Fibroblast of skin of back (primary cell): Measurements from ENCODE around the gene PIGU.
A peak's percentile ranks its signal among the peaks of the same experiment; 100 is the strongest.

ENCODE experiments used
- DNase-seq: peaks from one replicate; pipeline ENCODE4 v3.0.0-alpha.2; 2013

PIGU gene

DNA sequence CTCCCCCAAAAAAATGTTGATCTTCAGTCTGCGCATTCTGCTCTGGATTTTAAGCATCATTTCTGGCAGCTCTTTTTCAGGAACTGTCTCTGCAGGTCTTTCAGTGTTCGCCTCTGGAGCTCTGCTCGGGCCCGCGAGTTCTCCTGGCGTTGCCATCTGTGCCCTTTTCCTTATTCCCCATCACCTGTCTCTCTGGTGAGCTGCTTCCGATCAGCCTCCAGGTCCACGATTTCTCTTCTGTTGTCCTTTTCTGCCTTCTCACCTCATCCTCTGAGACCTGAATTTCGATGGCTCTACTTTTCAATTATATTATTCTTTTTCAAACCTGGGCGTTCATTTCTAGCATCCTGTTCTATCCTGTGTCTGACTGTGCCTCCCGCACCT is 119.0 kb downstream of the PIGU start:
- no peak for DNase-seq

DNA sequence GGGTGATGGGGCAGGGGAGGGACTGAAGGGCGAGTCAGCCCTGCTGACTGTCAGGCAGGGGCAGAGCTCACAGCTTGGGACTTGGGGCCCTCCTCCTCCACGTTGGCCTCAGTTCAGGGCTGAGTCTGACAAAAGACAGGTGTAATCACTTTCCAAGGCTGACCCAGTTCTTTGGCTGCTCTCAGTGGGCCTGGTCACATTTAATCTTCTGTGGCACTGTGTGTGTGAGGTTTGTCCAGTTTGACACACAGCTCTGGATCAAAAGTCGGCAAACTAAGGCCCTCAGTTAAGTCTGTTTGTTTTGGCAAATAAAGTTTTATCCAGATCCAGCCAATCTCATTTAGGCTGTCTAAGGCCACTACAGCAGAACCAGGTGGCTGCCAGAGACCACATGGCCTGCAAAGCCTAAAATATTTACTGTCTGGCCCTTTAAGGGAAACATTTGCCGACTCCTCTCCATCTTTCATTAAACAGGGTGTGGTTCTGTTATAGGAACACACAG is 123.5 kb downstream of the PIGU start:
- no peak for DNase-seq

DNA sequence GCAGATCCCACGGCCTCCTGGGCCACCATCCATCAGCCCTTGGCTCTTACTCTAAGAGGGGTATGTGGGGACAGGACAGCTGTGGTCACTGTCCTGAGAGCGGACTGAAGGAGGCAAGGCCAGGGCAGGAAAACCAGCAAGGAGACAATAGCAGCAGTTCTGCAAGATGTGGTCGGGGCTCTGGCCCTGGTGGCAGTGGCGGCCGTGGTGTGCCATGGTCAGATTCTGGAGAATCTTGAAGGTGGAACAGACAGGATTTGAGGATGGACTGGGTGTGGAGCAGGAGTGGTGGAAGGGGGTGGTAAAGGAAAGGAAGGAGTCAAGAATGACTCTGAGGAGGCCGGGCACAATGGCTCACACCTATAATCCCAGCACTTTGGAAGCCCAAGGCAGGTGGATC is 124.3 kb downstream of the PIGU start:
- no peak for DNase-seq

DNA sequence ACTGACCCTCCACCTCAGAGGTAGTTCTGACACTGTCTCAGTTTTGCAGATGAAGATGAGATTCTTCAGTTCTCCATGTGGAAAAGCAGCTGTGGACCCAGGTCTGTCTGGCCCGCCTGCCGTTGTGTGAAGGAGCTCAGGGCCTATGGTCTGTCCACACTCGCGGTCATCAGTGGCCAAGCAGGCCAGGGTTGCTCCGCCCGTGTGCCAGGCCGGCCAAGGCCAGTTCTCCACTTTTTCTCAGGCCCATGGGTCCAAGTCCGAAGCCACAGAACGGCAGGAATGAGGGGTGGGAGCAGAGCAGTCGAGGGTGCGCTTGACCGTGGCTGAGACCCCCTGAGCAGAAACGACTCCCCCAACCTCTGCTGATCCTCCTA is 127.0 kb downstream of the PIGU start:
- no peak for DNase-seq

DNA sequence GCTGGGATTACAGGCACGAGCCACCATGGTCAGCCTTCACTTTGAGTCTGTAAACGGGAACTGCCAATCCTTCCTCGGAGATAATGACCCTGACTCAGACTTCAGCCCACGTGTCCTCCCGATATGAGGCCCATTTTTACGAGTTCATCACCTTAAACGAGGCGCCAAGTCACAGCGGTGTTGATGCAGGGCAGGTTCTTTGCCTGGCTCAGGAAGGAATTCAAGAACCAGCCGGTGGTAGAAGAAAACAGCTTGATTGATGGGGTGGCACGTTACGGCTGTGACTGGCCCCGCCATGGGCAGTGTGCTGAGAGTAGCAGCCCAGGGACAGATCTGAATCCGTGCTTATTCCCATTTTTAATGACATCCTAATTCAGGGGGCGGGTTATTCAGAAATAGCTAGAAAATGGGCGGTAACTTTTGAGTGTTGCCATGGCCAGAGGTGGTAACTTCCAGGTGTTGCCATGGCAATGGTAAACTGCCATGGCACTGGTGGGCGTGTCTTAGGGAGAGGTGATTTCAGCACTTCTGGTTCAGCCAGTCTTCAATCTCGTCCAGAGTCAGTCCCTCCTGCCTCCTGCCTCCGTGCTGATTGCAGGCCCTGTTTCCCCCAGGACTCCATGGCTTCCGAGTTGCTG is 127.5 kb downstream of the PIGU start:
- no peak for DNase-seq

DNA sequence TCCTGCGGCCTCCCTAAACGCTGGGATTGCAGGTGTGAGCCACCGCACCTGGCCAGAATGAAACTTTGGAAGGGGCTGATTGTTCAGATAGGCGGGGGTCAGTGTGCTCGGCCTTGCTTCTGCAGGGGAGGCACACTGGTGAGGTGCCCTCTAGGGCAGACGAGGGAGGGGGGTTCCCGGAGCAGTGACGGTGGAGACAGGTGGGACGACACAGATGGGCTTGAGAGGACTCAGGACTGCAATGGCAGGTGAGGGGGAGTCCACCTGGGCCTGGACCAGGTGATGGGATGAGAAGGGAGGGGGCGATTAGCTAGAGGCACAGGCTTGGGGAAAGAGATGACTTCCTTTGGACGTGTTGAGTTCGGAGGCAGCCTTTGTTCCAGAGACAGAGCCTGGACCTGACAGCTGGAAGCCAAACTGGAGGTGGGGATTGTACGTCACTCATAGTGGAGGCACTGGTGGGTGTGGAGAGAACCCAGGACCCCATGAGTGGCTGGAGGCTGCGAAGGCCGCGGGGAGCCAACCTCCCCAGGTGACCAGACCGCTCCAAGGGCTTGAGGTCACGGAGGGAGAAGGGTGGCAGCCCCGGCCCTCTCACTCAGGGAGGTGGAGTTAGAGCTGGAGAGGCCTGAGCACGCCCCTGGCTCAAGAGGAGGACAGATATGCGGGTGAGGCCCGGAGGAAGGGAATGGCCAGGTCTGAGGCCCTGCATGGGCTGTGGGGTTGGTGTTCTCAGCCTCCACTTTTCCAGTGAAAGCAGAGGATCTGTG is 128.9 kb downstream of the PIGU start:
- DNase-seq, result no peak

DNA sequence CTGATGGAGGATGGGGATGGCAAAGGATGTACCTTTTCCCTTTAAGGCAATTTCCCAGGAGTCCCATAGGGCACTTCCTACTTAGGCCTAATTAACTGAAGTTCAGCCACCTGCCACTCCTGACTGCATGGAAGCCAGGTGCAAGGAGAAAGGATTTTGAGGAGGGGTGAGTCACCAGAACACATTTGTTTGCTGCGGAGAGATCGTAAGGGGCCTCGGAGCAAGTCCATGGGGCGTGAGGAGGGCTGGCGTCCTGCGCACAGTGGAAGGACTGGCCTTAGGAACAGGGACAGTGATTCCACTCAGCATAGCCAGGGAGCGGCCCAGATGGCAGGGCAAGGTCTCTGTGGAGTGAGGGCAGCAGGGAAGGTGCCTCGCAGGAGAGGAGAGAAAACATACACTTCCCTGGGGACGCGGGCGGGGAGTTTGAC is 130.1 kb downstream of the PIGU start:
- DNase-seq, result no peak

DNA sequence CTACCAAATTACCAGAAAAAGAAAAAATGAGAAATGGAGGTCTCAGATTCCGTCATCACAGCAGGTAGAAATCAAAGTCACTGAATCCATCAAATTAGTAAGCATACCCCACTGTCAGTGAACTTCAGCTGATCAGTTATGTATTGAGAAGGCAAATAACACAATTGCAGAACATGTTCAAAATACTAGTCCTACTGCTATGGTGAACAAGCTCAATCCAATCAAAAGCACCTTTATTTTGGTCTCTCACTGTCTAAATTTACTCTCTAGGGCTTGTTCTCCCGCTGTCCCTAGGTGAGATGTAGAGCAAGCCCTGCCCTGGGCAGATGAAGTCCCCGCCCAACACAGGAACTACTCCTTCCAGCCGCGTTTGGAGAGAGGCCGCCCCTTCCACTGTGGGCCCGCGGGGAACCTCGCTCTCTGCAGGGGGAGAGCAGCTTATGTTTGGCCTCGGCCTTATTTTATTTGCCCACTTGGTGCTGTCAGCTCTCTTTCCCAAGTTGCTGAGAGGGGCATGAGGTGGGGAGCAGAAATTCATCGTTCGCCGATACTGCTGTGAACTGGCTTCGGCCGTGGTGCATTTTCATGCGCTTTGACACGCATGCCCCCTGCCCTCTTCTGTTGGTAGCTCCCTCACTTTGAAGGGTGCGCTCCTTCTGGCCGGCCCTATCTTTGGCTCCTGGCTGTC is 132.6 kb downstream of the PIGU start:
- DNase-seq, result no peak

DNA sequence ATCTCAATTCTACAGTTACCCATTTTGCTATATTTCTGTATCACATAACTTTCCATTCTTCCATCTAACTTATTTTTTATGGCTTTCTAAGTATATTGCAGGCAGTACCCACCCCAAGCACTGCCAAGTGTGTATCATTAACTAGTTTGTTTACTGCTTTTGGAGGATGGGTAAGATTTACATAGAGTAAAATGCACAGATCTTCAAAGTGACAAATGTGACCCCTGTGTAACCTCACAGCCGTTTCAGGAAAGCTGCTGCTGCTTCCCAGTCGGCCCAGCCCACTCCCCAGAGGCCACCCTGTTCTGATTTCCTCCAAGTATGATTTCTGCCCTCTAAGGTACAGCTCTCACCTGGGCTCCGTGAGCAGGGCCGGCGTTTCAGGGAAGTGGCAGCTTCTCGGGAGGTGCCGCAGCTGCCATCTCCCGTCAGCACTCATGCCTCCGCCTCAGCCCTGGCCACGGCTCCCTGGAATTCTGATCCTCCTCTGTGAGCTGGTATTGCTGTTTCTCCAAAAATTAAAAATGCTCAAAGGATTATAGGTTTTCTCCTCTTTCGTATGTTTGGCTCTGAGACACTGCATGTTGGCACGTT is 133.3 kb downstream of the PIGU start:
- DNase-seq, result no peak

DNA sequence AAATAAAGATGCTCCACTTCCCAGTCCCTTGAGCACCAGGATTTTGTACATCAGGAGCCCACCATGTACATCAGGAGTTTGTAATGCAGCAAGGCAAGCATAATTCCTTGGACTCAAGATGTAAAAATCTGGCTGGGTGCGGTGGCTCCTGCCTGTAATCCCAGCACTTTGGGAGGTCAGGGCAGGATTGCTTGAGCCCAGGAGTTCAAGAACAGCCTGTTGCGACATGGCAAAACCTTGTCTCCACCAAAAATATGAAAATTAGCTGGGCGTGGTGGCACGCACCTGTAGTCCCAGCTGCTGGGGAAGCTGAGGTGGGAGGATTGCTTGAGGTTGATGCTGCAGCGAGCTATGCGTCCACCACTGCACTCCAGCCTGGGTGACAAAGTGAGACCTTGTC is 134.5 kb downstream of the PIGU start:
- DNase-seq, result no peak

DNA sequence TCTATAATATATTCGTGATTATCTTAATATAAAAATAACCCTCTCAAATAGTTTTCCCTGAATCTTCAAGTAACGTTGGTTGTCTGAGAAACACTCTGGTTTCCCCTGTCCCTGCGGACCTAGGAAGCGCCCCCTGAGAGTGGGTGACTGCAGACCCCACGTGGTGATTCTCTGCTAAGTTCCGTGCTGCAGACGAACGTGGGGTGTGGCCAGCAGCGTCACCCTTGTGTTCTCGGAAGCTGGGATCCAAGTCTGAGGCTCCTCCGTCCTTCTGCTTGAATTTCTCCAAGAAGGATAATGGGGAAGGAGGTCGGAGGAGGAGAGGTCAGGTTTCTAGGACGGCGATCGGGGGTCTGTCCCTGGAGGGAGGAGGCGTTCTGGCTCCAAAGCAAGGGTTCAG is 135.0 kb downstream of the PIGU start:
- no peak for DNase-seq

DNA sequence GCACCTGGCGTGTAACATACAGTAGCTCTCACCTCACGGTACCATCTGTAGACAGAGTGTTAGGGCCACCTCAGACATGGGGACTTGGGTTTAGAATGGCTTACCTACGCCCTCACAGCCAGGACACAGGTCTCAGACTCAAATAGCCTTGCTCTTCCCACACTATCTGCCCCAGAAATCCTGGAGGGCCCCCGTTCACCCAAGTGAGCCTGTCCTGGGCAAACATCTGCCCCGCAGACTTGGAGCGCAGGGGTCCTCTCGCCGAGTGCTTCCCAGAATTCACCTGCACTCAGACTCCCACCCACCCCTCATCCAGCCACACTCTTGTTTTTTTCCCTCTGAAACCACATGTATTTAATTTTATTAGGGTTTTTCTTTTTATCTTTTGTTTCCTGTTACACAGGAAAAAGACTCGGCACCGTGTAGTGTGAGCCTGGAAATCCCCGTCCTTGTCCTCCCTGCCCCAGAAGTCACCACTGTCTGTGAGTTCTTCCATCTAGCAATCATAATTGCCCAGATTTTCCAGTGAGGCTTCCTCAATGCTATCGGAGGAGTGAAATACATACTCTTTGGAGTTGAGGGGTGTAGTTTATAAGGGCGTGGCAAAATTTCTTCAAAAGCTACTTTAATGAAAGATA is 135.5 kb downstream of the PIGU start:
- no peak for DNase-seq

DNA sequence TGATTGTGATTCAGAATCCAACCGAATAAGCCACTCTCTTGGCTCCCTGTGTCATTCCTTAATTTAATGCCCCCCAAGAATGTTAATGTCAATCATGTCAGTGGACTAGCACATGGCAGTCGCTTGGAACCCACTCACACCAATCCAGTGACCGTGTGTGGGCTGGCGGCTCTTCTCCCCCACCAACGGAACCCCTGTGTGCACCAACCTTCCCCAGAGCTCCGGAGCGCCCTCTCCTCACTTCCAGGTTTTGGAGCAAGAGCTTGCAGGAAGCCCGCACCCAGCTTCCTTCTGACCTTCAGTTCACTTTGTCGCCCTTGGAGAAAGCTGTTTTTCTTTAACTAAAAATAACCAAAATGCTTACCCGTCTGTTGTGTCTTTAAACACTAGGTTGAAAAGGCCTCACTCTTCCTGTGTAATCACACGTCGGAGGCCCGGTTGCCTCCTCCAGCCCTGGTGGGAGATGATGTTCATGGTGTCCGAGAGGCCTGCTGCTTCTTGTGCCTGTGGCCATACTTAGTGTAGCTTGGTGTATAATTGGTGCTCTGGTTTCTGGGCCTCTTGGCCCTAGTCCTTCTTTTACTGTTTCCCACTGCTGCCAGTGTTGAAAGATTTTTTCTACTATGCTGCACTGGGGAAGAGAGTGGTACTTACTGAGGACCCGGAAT is 136.2 kb downstream of the PIGU start:
- DNase-seq, result no peak

DNA sequence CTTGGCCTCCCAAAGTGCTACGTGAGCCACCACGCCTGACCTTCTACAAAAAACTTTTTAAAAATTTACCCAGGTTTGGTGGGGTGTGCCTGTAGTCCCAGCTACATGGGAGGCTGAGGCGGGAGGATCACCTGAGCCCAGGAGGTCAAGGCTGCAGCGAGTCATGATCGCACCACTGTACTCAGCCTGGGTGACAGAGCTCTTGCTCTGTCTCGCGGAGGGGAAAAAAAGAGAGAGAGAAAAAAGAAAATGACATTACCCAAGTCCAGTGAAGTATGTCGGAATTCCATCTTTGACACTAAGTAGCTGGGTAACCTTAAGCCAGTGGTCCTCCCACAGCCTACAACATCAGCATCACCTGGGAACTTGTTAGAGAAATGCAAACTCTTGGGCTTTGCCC is 137.1 kb downstream of the PIGU start:
- DNase-seq, result no peak

DNA sequence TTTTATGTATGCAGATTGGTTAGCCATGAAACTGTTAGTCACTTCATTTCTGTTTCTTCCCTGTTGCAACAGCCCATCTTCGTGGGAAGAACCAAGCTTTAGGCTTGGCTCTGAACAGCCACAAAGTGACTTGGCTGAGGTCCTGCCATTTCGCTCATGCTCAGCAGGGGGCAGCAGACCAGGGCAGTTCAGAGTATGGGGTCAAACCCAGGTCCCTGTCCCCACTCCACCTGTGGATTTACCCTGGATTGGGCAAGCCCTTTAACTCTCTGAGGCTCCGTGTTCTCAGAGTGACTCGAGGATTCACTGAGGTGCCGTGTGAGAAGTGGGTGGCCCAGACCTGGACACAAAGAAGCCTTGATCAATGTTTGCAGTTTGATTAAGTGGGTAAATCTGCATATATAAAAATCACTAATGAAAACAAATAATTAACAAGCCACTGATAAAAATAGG is 138.2 kb downstream of the PIGU start:
- peak; percentile 30 for DNase-seq

DNA sequence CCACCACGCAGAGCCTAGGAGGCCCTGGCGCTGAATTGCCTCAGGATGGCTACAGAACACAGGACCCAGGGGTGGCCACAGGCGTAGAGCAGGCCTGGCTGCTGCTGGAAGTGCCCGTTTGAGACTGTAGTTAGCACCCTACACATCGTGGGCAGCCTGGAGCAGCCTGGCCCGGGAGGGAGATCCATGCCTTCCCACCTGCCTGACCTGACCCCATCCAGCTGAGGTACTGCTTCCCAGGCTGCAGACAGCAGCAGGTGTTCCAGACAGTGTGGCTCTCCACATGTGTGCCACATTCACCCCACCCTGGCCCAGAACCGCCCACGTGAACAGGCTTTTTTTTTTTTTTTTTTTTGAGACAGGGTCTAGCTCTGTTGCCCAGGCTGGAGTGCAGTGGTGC is 139.2 kb downstream of the PIGU start:
- DNase-seq, result no peak

DNA sequence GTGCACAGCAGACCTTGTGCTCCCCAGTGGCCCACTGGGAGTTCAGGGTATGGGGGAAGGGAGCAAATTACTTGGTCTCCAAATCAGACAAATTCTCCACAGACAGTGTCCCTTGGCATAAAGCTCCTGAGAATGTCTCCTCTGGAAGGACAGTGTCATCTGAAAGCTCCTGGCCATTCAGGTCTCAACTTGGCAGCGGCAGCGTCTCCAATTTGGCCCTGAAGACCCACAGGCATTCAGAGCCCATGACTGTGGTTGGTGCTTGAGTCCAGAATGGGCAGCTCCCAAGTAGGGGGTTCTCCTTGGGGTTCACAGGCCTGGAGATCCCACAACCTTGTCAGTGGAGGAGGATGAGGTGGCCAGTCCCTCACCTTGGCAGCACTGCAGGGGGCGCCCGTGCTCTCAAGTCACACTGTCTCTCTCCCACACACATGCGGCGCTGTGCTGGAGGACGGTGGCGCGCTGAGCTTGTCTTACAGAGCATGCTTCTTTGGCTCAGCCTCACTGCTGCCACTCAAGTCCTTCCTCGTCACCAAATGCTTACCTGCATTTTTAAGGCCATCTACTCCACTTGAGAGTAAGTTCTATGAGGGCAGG is 140.0 kb downstream of the PIGU start:
- DNase-seq, result peak; percentile 15

DNA sequence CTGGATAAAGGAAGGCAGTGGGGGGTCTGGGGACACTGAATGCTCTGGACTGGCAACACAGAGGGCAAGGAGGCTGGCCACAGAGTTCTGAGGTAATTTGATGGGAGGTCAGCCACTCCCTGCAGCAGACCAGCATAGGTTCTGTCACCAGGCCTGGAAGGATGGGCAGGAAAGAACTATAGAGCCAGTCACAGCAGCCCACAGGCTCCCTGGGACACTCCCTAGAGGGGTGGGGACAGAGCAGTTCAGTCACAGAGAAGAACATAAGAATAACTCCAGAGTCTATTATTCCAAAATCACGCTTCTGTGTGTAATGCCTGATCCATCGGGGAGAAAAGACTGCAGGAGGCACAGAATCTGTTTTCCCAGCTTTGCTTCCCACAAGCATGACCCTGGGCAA is 141.0 kb downstream of the PIGU start:
- no peak for DNase-seq

DNA sequence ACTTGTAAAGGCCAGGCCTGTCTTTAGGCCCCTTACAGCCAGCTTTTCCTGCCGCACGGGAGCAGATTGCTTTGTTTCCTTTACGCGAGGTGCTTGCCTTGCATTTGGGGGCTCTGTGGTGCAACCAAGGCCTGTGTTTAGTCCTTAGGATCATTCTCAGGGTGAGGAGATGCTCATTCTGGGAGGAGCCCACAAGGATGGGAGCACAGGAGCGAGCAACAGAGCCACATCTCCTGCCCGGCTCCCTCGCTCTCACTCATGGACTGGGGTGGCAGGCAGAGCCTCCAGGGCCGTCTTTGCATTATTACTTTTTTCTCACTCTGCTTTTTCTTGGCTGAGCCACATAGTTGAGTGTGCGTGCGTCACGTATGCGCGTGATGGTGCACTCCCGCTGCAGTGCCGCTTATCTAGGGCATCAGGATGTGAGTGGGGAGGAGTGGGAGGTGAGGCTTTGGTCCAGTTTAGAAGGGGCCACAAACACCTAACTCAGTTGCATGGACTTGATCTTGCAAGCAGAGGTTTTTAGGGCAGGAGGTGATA is 141.5 kb downstream of the PIGU start:
- no peak for DNase-seq

DNA sequence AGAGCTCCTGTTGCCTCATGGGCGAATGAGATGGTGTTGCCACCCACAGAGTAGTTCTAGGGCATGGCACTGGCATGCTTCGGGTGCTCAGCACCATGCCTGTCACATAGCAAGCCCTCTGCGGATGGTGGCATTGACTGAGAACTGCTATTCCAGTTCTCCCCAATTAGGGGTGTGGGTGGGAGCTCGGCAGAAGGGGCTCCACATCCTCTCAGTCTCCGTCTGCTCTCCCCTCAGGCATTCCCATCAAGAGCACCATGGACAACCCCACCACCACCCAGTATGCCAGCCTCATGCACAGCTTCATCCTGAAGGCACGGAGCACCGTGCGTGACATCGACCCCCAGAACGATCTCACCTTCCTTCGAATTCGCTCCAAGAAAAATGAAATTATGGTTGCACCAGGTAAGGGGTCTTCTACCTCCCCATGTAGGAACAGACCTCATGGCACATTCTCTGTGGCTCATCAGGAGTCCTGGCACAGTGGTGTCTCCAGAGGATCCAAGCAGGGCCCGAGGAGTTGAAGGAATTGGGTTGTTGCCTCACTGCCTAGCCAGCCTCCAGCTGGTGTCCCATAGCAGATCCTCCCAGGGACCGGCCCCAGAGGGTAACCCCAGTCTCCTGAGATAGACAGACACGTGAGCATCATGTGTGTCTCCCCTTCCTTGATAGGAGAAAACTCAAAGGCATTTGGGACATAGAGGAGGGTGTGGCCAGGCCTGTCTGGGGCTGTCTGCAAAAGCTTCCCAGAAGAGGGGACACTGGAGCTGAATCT is 142.3 kb downstream of the PIGU start:
- no peak for DNase-seq

DNA sequence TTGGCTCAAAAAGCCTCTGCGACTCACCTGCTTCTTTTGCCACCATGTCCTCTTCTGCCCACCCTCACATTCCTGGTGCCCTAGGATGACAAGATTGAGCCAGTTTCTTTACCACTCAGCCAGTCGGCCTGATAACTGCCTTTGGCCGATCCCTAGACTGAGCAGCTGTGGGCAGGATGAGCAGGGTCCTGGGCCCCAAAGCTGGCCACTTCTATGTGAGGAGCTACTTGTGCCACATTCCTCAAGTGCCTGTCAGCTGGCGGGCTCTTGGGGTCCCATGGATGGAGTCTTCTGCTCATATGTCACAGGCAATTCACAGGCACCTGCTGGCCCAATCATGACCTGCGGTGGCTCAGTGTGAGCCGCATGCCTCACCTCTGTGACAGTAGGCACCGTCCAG is 144.1 kb downstream of the PIGU start:
- DNase-seq, result no peak
